GM21447 (cell line): ENCODE measurements around the gene PNRC2.

Experiments
- ATAC-seq: cut with Tn5 transposase; IDR thresholded peaks from one replicate; pipeline ENCODE4 v1.9.1; 2021; ENCODE audit not compliant: unreplicated experiment

The PNRC2 gene

DNA sequence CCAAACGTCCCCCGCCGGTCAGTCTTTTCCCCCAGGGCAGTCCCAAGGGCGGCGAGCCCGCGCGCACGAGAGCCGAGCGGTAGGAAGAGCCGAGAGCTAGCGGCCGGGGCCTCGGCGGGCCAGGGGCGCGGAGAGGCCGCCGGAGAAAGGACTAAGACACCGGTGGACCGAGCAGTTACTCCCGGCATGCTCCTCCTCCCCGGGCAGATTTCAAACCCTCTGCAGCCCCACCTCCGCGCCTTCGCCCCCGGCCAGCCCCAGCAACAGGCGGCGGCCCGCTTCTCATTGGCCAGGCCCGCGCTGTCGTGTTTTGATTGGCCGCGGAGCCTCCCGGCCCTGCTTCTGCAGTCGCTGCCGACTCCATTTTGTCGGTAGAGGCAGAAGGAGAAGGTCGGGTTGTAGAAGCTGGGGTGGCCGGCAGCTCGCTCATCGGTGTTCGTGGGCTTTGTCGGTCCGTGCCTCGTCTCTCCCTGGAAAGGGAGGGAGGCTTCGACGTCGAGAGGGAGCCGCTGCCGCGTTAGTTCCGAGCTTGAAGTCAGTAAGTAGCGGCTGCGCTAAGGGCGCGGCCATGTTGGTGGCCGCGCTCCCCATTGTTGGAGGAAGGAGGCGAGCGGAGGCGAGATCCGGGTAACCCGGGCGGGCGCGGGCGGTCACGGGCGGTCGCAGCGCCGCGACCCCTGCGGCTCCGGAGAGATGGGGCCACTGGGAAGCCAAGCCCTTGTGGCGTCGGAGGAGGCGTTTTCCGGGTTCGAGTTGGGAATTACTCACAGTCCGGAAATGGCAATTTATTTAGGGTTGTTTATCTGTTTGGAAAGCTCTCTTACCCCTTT lies at the start of gene PNRC2:
Gene PNRC2 (plus strand): TSS at position 368 of the 830 bp plus-strand sequence. CDS start 1,630 bp downstream, outside the sequence.
- peak; percentile 69 for ATAC-seq

DNA sequence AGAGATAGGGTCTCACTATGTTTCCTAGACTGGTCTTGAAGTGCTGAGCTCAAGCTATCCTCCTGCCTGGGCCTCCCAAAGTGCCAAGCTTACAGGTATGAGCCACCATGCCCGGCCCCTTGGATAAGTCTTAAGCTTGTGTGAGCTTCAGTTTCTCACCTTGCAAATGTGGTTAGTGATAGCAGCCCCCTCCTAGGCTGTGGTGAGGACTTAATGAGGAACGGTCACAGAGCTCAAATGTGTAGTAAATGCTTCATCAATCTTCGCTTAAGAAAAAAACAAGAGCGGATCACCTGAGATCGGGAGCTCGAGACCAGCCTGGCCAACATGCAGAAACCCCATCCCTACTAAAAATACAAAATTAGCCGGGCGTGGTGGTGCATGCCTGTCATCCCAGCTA lies 49.5 kb upstream of the PNRC2 start:
- no peak for ATAC-seq

GRCh38 chr1:23910553-23911246 lies 48.9 kb upstream of the PNRC2 start:
- peak; percentile 25 for ATAC-seq

- no peak for ATAC-seq
Measured at GRCh38 chr1:23911921-23912320, 47.7 kb upstream of the PNRC2 start.

DNA sequence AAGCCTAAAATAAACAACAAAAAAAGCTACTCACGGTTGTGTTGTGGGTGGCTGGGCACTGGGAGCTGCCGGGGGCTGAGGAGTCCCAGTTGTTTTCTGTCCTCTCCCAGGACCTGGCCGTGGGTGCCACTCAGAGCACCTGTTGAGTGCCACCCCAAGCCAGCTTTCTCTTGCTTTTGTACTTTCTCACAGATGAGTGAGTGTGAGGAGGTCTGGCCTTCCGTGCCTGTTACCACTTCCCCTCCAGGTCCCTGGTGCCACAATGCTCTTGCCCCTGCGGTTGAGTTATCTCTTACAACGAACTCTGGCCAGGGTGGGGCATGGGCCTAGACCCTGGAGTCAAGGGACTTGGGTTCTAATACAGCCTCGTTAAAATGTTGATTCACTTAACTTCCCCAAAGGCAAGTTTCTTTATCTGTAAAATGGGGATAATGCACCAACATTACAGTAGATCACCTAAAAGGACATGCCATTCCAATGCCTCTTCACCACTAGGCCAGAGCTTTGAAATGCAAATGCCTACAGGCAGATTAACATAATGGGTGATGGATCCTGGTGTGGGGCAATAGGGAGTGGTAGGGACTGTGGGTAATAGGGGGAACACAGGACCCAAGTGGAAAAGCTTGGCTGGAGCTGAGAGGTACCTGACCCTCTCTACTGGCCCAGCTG lies 46.3 kb upstream of the PNRC2 start, which contains the start of gene CNR2:
Gene CNR2 (minus strand): TSS at position 151 of the 669 bp plus-strand sequence. CDS start 37,745 bp downstream, outside the sequence.
- no peak for ATAC-seq

GRCh38 chr1:23914921-23915320 lies 44.7 kb upstream of the PNRC2 start:
- no peak for ATAC-seq

GRCh38 chr1:23915466-23915865 lies 44.2 kb upstream of the PNRC2 start:
- ATAC-seq: no peak

- no peak for ATAC-seq
Measured at GRCh38 chr1:23916209-23917131, 43.2 kb upstream of the PNRC2 start.

- no peak for ATAC-seq
Measured at GRCh38 chr1:23922321-23922943, 37.2 kb upstream of the PNRC2 start.

- no peak for ATAC-seq
Measured at GRCh38 chr1:23923592-23924499, 35.8 kb upstream of the PNRC2 start.

DNA sequence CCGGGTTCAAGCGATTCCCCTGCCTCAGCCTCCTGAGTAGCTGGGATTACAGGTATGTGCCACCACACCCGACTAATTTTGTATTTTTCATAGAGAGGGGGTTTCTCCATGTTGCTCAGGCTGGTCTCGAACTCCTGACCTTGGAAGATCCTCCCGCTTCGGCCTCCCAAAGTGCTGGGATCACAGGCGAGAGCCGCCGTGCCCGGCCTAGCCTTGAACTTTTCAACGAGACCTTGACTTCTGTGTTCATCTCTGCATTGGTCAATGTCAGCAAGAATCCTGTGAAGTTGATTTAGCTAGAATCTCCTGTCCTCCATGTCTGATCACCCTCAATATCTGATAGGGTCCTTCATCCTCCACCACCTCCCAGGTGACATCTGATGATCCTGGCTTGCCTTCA lies 35.0 kb upstream of the PNRC2 start:
- no peak for ATAC-seq

GRCh38 chr1:23925279-23925678 lies 34.3 kb upstream of the PNRC2 start:
- ATAC-seq: no peak

DNA sequence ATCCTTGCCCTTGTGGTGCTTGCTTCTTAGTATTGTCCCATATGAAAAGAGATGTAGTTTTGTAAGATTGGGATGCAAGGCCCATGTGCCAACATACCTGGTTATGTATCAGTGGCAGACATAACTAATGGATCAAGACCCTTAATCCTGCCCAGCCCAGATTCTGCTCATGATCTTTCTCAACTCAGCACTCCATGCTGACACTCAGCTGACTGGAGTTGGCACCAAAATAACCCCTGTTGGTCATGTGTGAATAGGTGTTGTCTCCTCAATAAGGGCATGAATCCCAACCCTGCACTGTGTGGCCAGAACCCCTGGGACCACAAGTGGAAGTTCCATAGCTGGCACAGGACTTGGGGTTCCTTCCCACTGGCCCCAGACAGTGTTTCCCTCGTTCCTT lies 32.5 kb upstream of the PNRC2 start:
- no peak for ATAC-seq

DNA sequence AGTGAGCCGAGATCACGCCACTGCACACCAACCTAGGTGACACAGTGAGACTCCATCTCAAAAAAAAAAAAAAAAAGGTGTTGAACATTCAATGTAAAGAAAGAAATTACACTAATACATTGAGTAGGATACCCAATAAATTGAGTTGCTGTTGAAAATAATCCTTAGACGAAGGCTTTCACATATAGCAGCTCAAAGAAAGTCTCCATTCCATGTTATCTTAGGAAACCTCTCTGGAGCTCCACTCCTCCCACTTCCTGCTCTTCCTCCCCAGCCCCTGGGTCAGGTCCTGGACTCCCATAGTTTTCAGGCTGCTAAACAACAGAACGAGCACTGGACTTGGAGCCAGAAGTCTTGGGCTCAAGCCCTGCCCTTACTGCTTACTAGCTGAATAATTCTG lies 30.8 kb upstream of the PNRC2 start:
- no peak for ATAC-seq

GRCh38 chr1:23930270-23930669 lies 29.4 kb upstream of the PNRC2 start:
- no peak for ATAC-seq

DNA sequence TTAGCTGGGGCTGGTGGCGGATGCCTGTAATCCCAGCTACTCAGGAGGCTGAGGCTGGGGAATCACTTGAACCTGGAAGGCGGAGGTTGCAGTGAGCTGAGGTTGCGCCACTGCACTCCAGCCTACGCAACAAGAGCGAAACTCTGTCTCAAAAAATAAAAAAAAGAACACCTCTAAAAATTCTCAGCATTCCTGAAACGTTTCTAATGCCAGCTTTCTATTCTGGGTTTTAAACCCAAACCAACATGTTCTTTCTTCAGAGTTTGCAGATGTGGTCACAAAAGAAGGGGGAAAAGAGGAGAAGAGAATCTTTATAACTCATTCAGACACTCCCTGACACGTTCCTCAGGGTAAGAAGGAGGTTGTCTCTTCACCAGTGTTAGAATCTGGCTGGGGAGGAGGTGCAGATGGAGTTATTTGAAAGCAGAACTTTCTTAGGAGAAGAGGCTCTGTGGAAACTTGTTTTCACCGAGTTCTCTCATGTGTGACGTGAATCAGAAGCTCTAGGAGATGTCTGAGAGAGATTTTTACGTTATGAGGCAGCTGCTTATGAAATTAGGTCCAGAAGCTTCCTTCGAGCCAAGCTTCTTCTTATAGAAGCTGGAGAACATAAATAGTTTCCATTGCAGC lies 28.7 kb upstream of the PNRC2 start:
- ATAC-seq: no peak

GRCh38 chr1:23931491-23931880 lies 28.1 kb upstream of the PNRC2 start:
- no peak for ATAC-seq

DNA sequence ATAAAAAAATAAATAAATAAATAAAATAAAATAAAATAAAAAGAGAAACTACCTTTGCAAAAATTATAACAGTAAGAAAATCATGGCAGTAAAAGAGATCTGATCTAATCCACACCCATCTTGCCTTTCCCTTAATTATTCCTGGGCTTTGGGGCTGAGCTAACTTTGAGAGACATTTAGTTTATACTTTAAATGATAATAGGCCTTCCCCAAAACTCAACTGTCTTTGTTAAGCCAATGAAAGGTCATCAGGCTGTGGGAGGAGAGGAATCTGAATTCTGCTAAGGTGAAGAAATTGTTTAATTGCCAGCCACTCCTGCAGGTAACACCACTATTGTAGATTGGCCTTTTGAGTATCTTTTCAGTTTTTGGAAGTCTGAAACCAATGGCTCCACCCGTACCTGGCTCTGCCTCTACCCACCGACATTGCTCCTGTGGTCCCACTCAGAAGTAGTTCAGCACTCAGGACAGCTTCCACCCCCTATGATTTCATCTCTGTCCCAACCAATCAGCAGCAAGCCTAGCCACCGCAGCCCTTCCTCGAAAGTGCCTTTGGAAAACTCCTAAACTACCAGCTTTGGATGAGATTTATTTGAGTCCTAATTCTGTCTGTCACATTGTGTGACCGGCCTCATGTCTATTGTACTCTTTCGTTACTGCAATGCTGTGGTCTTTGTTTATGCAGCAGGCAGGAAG lies 23.0 kb upstream of the PNRC2 start:
- no peak for ATAC-seq
